Measurements from ENCODE around the gene ADIPOQ. TPM values are rescaled to one million over a fixed set of nuclear protein-coding genes. Genes with fewer than 3 reads are reported as not detected.

ADIPOQ gene
- total RNA-seq (2022; extraction: Qiagen RNA extraction) = not detected in 5 replicates

GRCh38 chr3:186842426-186843038, at the start of gene ADIPOQ:
Gene ADIPOQ, plus strand, starts transcription at chr3:186842710. Its CDS starts 10,349 bp downstream, at chr3:186853059.

DNA sequence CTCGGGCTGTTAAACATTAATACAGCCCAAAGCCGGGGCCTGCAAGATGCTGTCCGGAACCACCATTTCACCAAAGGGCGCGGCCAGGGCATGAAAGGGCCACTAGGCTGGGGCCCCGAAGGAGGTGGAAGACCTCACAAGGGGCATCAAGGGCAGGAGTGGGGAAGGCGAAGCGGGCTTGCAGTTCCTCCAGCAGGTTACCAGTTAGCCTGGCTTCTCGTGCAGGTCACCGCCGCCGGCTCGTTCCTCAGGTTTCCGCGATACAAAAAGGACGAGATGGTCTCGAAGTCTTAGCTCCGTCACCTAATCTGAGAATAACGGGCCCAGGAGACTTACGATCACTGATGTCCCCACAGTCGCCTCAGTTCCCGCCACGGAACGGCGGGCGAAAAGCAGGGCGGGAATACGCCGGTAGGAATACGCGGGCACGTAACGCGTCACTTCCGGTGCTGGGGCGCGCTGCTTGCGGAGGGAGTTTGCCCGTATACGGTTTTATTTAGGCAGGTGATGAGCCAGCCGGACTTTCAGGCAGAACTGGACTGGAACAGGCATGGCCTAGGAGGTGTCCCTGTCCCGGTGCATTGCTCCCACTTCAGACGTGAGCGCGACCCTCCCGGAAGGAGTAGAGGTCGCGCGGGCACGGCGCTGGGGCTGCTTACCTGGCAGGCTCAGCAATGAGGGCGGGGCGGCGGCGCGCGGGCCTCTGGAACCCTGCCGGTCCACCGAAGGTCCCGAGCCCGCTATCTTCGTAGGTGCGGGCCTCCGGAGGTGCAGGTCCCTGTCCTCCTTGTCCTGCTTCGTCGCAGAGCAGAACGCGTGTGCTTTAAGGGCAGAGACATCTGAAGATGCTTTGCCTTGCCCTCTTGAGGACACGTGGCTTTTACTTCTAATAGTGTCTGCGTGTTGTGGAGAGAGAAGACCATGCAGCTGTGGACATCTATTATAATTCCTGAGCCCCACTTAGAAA, 36.1 kb upstream of the ADIPOQ start, which contains the start of gene RFC4:
Gene RFC4, minus strand, starts transcription at position 394 of the 967 bp plus-strand sequence. CDS start 1,769 bp downstream, outside the sequence.

Other genes with a start within 250 kb of the ADIPOQ start
- 0.05 to 0.12 TPM (median 0.06 TPM) in 4 of 5 replicates, not detected in the other for gene AHSG, start 229.7 kb upstream of the ADIPOQ start, total RNA-seq (2022; extraction: Qiagen RNA extraction)
- gene FETUB, start 202.3 kb upstream of the ADIPOQ start, total RNA-seq (2022; extraction: Qiagen RNA extraction) = 0.08 to 0.34 TPM (median 0.15 TPM) in 5 replicates
- not detected in 5 replicates for gene HRG, start 176.7 kb upstream of the ADIPOQ start, total RNA-seq (2022; extraction: Qiagen RNA extraction)
- 0.03 TPM in 3 of 5 replicates, not detected in the others for gene KNG1, start 125.4 kb upstream of the ADIPOQ start, total RNA-seq (2022; extraction: Qiagen RNA extraction)
- gene EIF4A2, start 59.1 kb upstream of the ADIPOQ start, total RNA-seq (2022; extraction: Qiagen RNA extraction) = 126 to 141 TPM (median 129 TPM) in 5 replicates
- 42.7 to 61.9 TPM (median 43.0 TPM) in 5 replicates for gene RFC4, start 36.2 kb upstream of the ADIPOQ start, total RNA-seq (2022; extraction: Qiagen RNA extraction)
- 2.4 to 4.7 TPM (median 4.0 TPM) in 5 replicates for gene ST6GAL1, start 87.8 kb downstream of the ADIPOQ start, total RNA-seq (2022; extraction: Qiagen RNA extraction)